Measurements from ENCODE around the gene ADGRV1. TPM values are rescaled to one million over a fixed set of nuclear protein-coding genes. Genes with fewer than 3 reads are reported as not detected.

Gene ADGRV1
- total RNA-seq, 4 donors from 2014 or later: 6.0 to 37.0 (median 10.6) TPM

DNA sequence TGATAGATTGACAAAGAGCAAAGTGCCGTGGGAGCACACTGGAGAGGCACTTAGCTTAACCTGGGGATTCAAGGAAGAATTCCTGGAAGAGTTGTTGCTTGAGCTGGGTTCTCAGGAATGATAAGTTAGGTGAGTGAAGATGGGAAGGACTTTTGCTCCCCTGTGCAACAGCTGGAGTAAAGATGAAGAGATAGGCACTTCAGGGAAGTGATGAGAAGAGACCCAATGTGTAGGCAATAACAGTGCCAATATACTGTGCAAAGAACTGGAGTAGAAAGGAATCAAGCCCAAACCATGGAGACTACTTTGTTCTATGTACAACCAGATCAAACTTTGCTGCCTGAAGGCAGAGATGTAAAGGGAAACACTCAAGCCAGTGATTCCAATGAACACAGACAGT is 92.2 kb downstream of the ADGRV1 start:
- H3K36me3 ChIP-seq: no peaks in the 10 kb centered on the region
- TF ChIP-seq EP300 (IDR thresholded peaks at IDR 0.05; ENCODE audit: low read depth) (no peak), POLR2AphosphoS5 (IDR thresholded peaks at IDR 0.05) (no peak), POLR2A (IDR thresholded peaks at IDR 0.05) (no peak)
- TF ChIP-seq, protein P1, sequence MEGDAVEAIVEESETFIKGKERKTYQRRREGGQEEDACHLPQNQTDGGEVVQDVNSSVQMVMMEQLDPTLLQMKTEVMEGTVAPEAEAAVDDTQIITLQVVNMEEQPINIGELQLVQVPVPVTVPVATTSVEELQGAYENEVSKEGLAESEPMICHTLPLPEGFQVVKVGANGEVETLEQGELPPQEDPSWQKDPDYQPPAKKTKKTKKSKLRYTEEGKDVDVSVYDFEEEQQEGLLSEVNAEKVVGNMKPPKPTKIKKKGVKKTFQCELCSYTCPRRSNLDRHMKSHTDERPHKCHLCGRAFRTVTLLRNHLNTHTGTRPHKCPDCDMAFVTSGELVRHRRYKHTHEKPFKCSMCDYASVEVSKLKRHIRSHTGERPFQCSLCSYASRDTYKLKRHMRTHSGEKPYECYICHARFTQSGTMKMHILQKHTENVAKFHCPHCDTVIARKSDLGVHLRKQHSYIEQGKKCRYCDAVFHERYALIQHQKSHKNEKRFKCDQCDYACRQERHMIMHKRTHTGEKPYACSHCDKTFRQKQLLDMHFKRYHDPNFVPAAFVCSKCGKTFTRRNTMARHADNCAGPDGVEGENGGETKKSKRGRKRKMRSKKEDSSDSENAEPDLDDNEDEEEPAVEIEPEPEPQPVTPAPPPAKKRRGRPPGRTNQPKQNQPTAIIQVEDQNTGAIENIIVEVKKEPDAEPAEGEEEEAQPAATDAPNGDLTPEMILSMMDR (IDR thresholded peaks at IDR 0.05): no peak
- no peaks in the 10 kb centered on the region for H3K27me3 ChIP-seq
- H3K4me1 ChIP-seq: no peaks in the 10 kb centered on the region
- no peak overlapping the region for H3K4me3 ChIP-seq
- in situ Hi-C loops (cut with MboI; ENCODE audit: low pct_ligation_motif_present in 1 of 4, low pct_unique_long_range_greater_than_20kb in 1 of 4, low sequenced_read_pairs in 3 of 4): no loop called here
- H3K9me3 ChIP-seq: no peaks in the 10 kb centered on the region
- no peak for DNase-seq
- intact Hi-C loops (cut with DNase I; ENCODE audit: low total_unique reads): no loop called here
- H3K27ac ChIP-seq: no peak overlapping the region
- 67 to 71% methylated on average over 1 of the region's 1 CpG for whole genome bisulfite sequencing, 2 donors (ENCODE audit: low coverage in 1 of 2)

DNA sequence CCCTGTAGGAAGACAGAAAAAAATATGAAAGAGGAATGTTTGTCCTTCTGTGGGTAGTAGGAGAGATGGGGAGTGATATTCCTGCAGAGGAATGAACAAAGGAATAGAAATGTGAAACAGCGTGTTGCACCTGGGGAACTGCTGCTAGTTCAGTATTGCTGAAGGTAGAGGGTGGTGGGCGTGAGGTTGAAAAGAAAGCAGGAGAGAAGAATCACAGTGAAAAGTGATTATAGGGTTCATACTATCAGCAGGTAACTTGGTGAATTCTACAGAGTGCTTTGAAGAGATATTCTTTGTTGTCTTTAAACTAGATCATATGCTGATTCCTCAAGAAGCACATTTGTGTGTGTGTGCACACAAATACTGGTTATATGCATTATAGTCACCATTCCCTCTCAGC is 95.6 kb downstream of the ADGRV1 start:
- intact Hi-C loops (cut with DNase I; ENCODE audit: low total_unique reads): no loop called here
- Histone ChIP-seq H3K4me1 (no peaks in the 10 kb centered on the region), H3K27ac (no peak overlapping the region), H3K27me3 (no peaks in the 10 kb centered on the region), H3K4me3 (no peak overlapping the region), H3K9me3 (no peaks in the 10 kb centered on the region), H3K36me3 (no peaks in the 10 kb centered on the region)
- in situ Hi-C loops (cut with MboI; ENCODE audit: low pct_ligation_motif_present in 1 of 4, low pct_unique_long_range_greater_than_20kb in 1 of 4, low sequenced_read_pairs in 3 of 4): no loop called here
- WGBS, 2 donors (ENCODE audit: low coverage in 1 of 2): 80 to 81% methylated on average over 2 of the region's 2 CpGs
- DNase-seq: no peak
- TF ChIP-seq, protein P1 (IDR thresholded peaks at IDR 0.05): no peak
- TF ChIP-seq EP300 (IDR thresholded peaks at IDR 0.05; ENCODE audit: low read depth) (no peak), POLR2A (IDR thresholded peaks at IDR 0.05) (no peak), POLR2AphosphoS5 (IDR thresholded peaks at IDR 0.05) (no peak)

DNA sequence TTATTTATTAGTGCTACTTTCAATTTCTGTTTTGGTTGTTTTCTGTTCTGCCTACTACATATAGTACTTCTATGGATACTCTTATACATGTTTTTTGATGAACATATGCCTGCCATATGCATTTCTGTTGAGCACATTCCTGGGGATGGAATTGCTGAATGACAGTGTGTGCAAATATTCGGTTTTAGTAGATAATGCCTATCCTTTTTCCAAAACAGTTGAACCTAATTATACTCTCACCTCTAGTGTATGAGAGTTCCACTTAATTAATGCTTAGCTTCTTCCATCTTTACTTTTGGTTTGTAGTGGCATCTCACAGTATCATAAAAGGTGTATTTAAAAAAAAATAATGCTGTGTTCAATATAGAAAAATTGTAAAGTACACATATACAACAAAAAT is 96.8 kb downstream of the ADGRV1 start:
- Histone ChIP-seq H3K4me3 (no peak overlapping the region), H3K9me3 (no peaks in the 10 kb centered on the region), H3K27me3 (no peaks in the 10 kb centered on the region), H3K36me3 (no peaks in the 10 kb centered on the region), H3K27ac (no peak overlapping the region), H3K4me1 (no peaks in the 10 kb centered on the region)
- intact Hi-C loops (cut with DNase I; ENCODE audit: low total_unique reads) (no loop called here), in situ Hi-C loops (cut with MboI; ENCODE audit: low pct_ligation_motif_present in 1 of 4, low pct_unique_long_range_greater_than_20kb in 1 of 4, low sequenced_read_pairs in 3 of 4) (no loop called here)
- WGBS, 2 donors (ENCODE audit: low coverage in 1 of 2): 69 to 76% methylated on average over 1 of the region's 1 CpG
- no peak for TF ChIP-seq POLR2AphosphoS5 (IDR thresholded peaks at IDR 0.05)
- no peak for TF ChIP-seq POLR2A (IDR thresholded peaks at IDR 0.05)
- no peak for TF ChIP-seq EP300 (IDR thresholded peaks at IDR 0.05; ENCODE audit: low read depth)
- TF ChIP-seq, protein P1 (IDR thresholded peaks at IDR 0.05): no peak
- DNase-seq: no peak

DNA sequence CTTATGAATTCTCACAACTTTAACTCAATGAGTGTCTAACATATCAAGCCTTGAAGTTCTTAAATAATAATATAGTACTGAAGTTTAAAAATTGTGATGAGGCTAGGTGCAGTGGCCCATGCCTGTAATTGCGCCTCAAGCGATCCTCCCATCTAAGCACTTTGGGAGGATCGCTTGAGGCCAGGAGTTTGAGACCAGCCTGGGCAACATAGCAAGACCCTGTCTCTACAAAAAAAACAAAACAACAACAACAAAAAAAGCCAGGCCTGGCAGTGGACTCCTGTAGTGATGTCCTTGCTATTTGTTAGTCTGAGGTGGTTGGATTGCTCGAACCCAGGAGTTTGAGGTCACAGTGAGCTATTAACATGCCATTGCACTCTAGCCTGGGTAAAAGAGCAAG is 98.4 kb downstream of the ADGRV1 start:
- no peak overlapping the region for H3K4me3 ChIP-seq
- in situ Hi-C loops (cut with MboI; ENCODE audit: low pct_ligation_motif_present in 1 of 4, low pct_unique_long_range_greater_than_20kb in 1 of 4, low sequenced_read_pairs in 3 of 4) (no loop called here), intact Hi-C loops (cut with DNase I; ENCODE audit: low total_unique reads) (no loop called here)
- TF ChIP-seq, protein P1 (IDR thresholded peaks at IDR 0.05): no peak
- TF ChIP-seq POLR2AphosphoS5 (IDR thresholded peaks at IDR 0.05): no peak
- no peak for TF ChIP-seq EP300 (IDR thresholded peaks at IDR 0.05; ENCODE audit: low read depth)
- TF ChIP-seq POLR2A (IDR thresholded peaks at IDR 0.05): no peak
- H3K36me3 ChIP-seq: no peaks in the 10 kb centered on the region
- 59 to 96% methylated on average over 4 of the region's 4 CpGs for WGBS, 2 donors (ENCODE audit: low coverage in 1 of 2)
- H3K27me3 ChIP-seq: no peaks in the 10 kb centered on the region
- DNase-seq: no peak
- H3K9me3 ChIP-seq: no peaks in the 10 kb centered on the region
- H3K27ac ChIP-seq: no peak overlapping the region
- no peaks in the 10 kb centered on the region for H3K4me1 ChIP-seq
